Bronchial smooth muscle cell (primary cell): ENCODE measurements around the gene SLC25A43. TPM values are rescaled to one million over a fixed set of nuclear protein-coding genes. Genes with fewer than 3 reads are reported as not detected.

Experiments used
- total RNA-seq: library from RNA; depleted of rRNA; stranded (reverse); fragments of >200 nt; gene quantifications from 2 replicates; pipeline ENCODE4 v1.2.1, GENCODE V29; 2014

The SLC25A43 gene
- 11.3 and 17.8 TPM in 2 replicates for total RNA-seq

GRCh38 chrX:119398974-119399771, at the start of gene SLC25A43:
TSS of gene SLC25A43 (plus strand) at chrX:119399336. CDS start at chrX:119399404, 68 bp downstream.

GRCh38 chrX:119467842-119468550, 68.9 kb downstream of the SLC25A43 start, which contains the start of gene SLC25A5:
TSS of gene SLC25A5 (plus strand) at chrX:119468444. CDS start at chrX:119468516, 72 bp downstream.

Other genes starting within 250 kb of the SLC25A43 start
- gene PGRMC1, start 163.1 kb upstream of the SLC25A43 start, total RNA-seq: 105 and 174 TPM in 2 replicates
- gene SLC25A5, start 69.1 kb downstream of the SLC25A43 start, total RNA-seq: 98.9 and 165 TPM in 2 replicates
- gene STEEP1, start 166.1 kb downstream of the SLC25A43 start, total RNA-seq: 39.2 and 43.1 TPM in 2 replicates
- gene UBE2A, start 175.2 kb downstream of the SLC25A43 start, total RNA-seq: 15.2 and 24.0 TPM in 2 replicates
- 1.8 and 2.5 TPM in 2 replicates for gene NKRF, start 207.1 kb downstream of the SLC25A43 start, total RNA-seq